ENCODE results near the gene GSTA4.
"Not testable (repeated sequence)": the region's sequence is repeated elsewhere in the genome, so short reads cannot be mapped to it uniquely, and the experiment has no call there.

GSTA4 gene

GRCh38 chr6:52982680-52983079 lies 12.4 kb downstream of the GSTA4 start:
- no peaks in the 10 kb centered on the region for H3K27me3 ChIP-seq (ENCODE audit: insufficient read depth, low read length)
- peaks cover 57% of the 10 kb centered on the region for H3K36me3 ChIP-seq (ENCODE audit: insufficient read depth, low read length)
- H3K4me1 ChIP-seq (ENCODE audit: insufficient read depth, low read length), result no peaks in the 10 kb centered on the region
- no peaks in the 10 kb centered on the region for H3K9me3 ChIP-seq (ENCODE audit: low read length)
- H2AFZ ChIP-seq (ENCODE audit: low read depth, low read length), result no peak overlapping the region
- no peak overlapping the region for H3K4me3 ChIP-seq (ENCODE audit: low read length)

GRCh38 chr6:52981222-52981900 lies 13.7 kb downstream of the GSTA4 start:
- Histone ChIP-seq H3K36me3 (ENCODE audit: insufficient read depth, low read length) (peaks cover 44% of the 10 kb centered on the region), H3K9me3 (ENCODE audit: low read length) (no peaks in the 10 kb centered on the region), H3K27me3 (ENCODE audit: insufficient read depth, low read length) (no peaks in the 10 kb centered on the region), H3K4me1 (ENCODE audit: insufficient read depth, low read length) (peaks cover 5% of the 10 kb centered on the region), H2AFZ (ENCODE audit: low read depth, low read length) (no peak overlapping the region), H3K4me3 (ENCODE audit: low read length) (no peak overlapping the region)

GRCh38 chr6:52976591-52977035 lies 18.5 kb downstream of the GSTA4 start:
- Histone ChIP-seq H3K36me3 (ENCODE audit: insufficient read depth, low read length) (peaks cover 5% of the 10 kb centered on the region), H3K4me3 (ENCODE audit: low read length) (no peak overlapping the region), H3K9me3 (ENCODE audit: low read length) (no peaks in the 10 kb centered on the region), H3K4me1 (ENCODE audit: insufficient read depth, low read length) (peaks cover 10% of the 10 kb centered on the region), H3K27me3 (ENCODE audit: insufficient read depth, low read length) (no peaks in the 10 kb centered on the region), H2AFZ (ENCODE audit: low read depth, low read length) (no peak overlapping the region)

- Histone ChIP-seq H2AFZ (ENCODE audit: low read depth, low read length) (no peak overlapping the region), H3K27me3 (ENCODE audit: insufficient read depth, low read length) (no peaks in the 10 kb centered on the region), H3K4me1 (ENCODE audit: insufficient read depth, low read length) (peaks cover 10% of the 10 kb centered on the region), H3K36me3 (ENCODE audit: insufficient read depth, low read length) (peaks cover 3% of the 10 kb centered on the region), H3K4me3 (ENCODE audit: low read length) (no peak overlapping the region), H3K9me3 (ENCODE audit: low read length) (no peaks in the 10 kb centered on the region)
These were observed 18.9 kb downstream of the GSTA4 start for GRCh38 chr6:52976149-52976548.

GRCh38 chr6:52975580-52975979 lies 19.5 kb downstream of the GSTA4 start:
- Histone ChIP-seq H3K27me3 (ENCODE audit: insufficient read depth, low read length) (no peaks in the 10 kb centered on the region), H2AFZ (ENCODE audit: low read depth, low read length) (no peak overlapping the region), H3K36me3 (ENCODE audit: insufficient read depth, low read length) (peaks cover 3% of the 10 kb centered on the region), H3K4me1 (ENCODE audit: insufficient read depth, low read length) (peaks cover 10% of the 10 kb centered on the region), H3K4me3 (ENCODE audit: low read length) (no peak overlapping the region), H3K9me3 (ENCODE audit: low read length) (no peaks in the 10 kb centered on the region)

GRCh38 chr6:52972989-52973388 lies 22.1 kb downstream of the GSTA4 start:
- no peaks in the 10 kb centered on the region for H3K27me3 ChIP-seq (ENCODE audit: insufficient read depth, low read length)
- no peak overlapping the region for H2AFZ ChIP-seq (ENCODE audit: low read depth, low read length)
- no peak overlapping the region for H3K4me3 ChIP-seq (ENCODE audit: low read length)

GRCh38 chr6:52969359-52969758 lies 25.7 kb downstream of the GSTA4 start:
- Histone ChIP-seq H3K9me3 (ENCODE audit: low read length) (no peaks in the 10 kb centered on the region), H2AFZ (ENCODE audit: low read depth, low read length) (no peak overlapping the region), H3K36me3 (ENCODE audit: insufficient read depth, low read length) (no peaks in the 10 kb centered on the region), H3K27me3 (ENCODE audit: insufficient read depth, low read length) (peaks cover 8% of the 10 kb centered on the region), H3K4me3 (ENCODE audit: low read length) (no peak overlapping the region), H3K4me1 (ENCODE audit: insufficient read depth, low read length) (no peaks in the 10 kb centered on the region)

More at GRCh38 chr6:52972989-52973388, 22.1 kb downstream of the GSTA4 start:
- Histone ChIP-seq H3K36me3 (ENCODE audit: insufficient read depth, low read length) (no peaks in the 10 kb centered on the region), H3K9me3 (ENCODE audit: low read length) (no peaks in the 10 kb centered on the region), H3K4me1 (ENCODE audit: insufficient read depth, low read length) (peaks cover 10% of the 10 kb centered on the region)

GRCh38 chr6:52966101-52966500 lies 29.0 kb downstream of the GSTA4 start:
- Histone ChIP-seq H3K9me3 (ENCODE audit: low read length) (peaks cover 2% of the 10 kb centered on the region), H3K27me3 (ENCODE audit: insufficient read depth, low read length) (peaks cover 10% of the 10 kb centered on the region), H3K4me3 (ENCODE audit: low read length) (no peak overlapping the region), H2AFZ (ENCODE audit: low read depth, low read length) (no peak overlapping the region), H3K36me3 (ENCODE audit: insufficient read depth, low read length) (no peaks in the 10 kb centered on the region), H3K4me1 (ENCODE audit: insufficient read depth, low read length) (no peaks in the 10 kb centered on the region)

- no peak overlapping the region for H3K4me3 ChIP-seq (ENCODE audit: low read length)
- no peaks in the 10 kb centered on the region for H3K36me3 ChIP-seq (ENCODE audit: insufficient read depth, low read length)
- H3K9me3 ChIP-seq (ENCODE audit: low read length), result peaks cover 2% of the 10 kb centered on the region
- no peaks in the 10 kb centered on the region for H3K4me1 ChIP-seq (ENCODE audit: insufficient read depth, low read length)
- peaks cover 10% of the 10 kb centered on the region for H3K27me3 ChIP-seq (ENCODE audit: insufficient read depth, low read length)
- H2AFZ ChIP-seq (ENCODE audit: low read depth, low read length), result no peak overlapping the region
These were observed 29.7 kb downstream of the GSTA4 start for GRCh38 chr6:52965380-52965779.

GRCh38 chr6:52964318-52964717 lies 30.8 kb downstream of the GSTA4 start:
- H3K4me3 ChIP-seq (ENCODE audit: low read length), result no peak overlapping the region
- H3K27me3 ChIP-seq (ENCODE audit: insufficient read depth, low read length), result peaks cover 10% of the 10 kb centered on the region
- no peaks in the 10 kb centered on the region for H3K36me3 ChIP-seq (ENCODE audit: insufficient read depth, low read length)
- no peaks in the 10 kb centered on the region for H3K4me1 ChIP-seq (ENCODE audit: insufficient read depth, low read length)
- H2AFZ ChIP-seq (ENCODE audit: low read depth, low read length), result no peak overlapping the region
- H3K9me3 ChIP-seq (ENCODE audit: low read length), result peaks cover 2% of the 10 kb centered on the region

GRCh38 chr6:52962701-52963100 lies 32.4 kb downstream of the GSTA4 start:
- no peaks in the 10 kb centered on the region for H3K36me3 ChIP-seq (ENCODE audit: insufficient read depth, low read length)
- peaks cover 2% of the 10 kb centered on the region for H3K9me3 ChIP-seq (ENCODE audit: low read length)
- H3K27me3 ChIP-seq (ENCODE audit: insufficient read depth, low read length), result peaks cover 10% of the 10 kb centered on the region
- H3K4me3 ChIP-seq (ENCODE audit: low read length), result no peak overlapping the region
- no peak overlapping the region for H2AFZ ChIP-seq (ENCODE audit: low read depth, low read length)
- H3K4me1 ChIP-seq (ENCODE audit: insufficient read depth, low read length), result no peaks in the 10 kb centered on the region

GRCh38 chr6:52961022-52961421 lies 34.1 kb downstream of the GSTA4 start:
- H3K4me3 ChIP-seq (ENCODE audit: low read length), result peak overlapping the region; percentile 16
- H2AFZ ChIP-seq (ENCODE audit: low read depth, low read length); H3K27me3 ChIP-seq (ENCODE audit: insufficient read depth, low read length); H3K9me3 ChIP-seq (ENCODE audit: low read length); H3K4me1 ChIP-seq (ENCODE audit: insufficient read depth, low read length); H3K36me3 ChIP-seq (ENCODE audit: insufficient read depth, low read length): not testable (repeated sequence)

GRCh38 chr6:52960211-52960610 lies 34.9 kb downstream of the GSTA4 start:
- not testable (repeated sequence) for H2AFZ ChIP-seq (ENCODE audit: low read depth, low read length); H3K36me3 ChIP-seq (ENCODE audit: insufficient read depth, low read length); H3K27me3 ChIP-seq (ENCODE audit: insufficient read depth, low read length); H3K9me3 ChIP-seq (ENCODE audit: low read length); H3K4me3 ChIP-seq (ENCODE audit: low read length); H3K4me1 ChIP-seq (ENCODE audit: insufficient read depth, low read length)
